Astrocyte (in vitro differentiated cells and primary cell): ENCODE measurements around the gene GAB1.

ENCODE experiments used
- CTCF ChIP-seq: IDR thresholded peaks from 2 replicates; pipeline ENCODE4 v1.5.1; 2011; ENCODE audit warnings: low read depth, mild to moderate bottlenecking, inconsistent platforms, low read length, moderate library complexity; ENCODE audit not compliant: insufficient read depth
- EZH2 ChIP-seq: IDR thresholded peaks from 2 replicates; pipeline ENCODE4 v1.6.1; 2012; ENCODE audit warnings: mild to moderate bottlenecking, low read length, inconsistent platforms; ENCODE audit not compliant: insufficient read depth

DNA sequence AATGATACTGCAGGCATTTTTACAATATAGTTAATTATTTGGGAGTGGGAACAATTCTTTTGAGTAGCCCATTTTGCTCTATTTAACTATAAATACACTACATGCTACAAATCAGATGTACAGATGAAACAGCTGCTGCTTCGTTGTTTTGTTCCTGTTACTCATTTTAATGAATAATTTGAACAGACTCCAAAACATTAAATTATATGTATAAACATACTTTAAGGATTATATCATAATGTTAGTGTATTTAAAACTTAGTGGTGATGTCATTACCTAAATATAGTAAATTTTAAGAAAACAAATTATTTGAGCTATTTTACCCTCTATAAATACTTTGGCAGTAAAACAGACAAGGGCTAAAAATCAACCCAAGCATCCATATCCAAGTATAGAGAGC, 60.7 kb downstream of the GAB1 start:
- TF ChIP-seq CTCF (no peak), EZH2 (no peak)
